Esophagus mucosa (tissue), 1 donor: ENCODE results near the gene RFPL1. TPM values are rescaled to one million over a fixed set of nuclear protein-coding genes. Genes with fewer than 3 reads are reported as not detected.
"Not testable (repeated sequence)": the region's sequence is repeated elsewhere in the genome, so short reads cannot be mapped to it uniquely, and the experiment has no call there.

ENCODE experiments used
- ATAC-seq: fragments of 200-7000 bp; cut with Tn5 transposase; one replicate; pipeline ENCODE4 v1.9.1; 2020
- total RNA-seq: library from RNA; stranded (reverse); gene quantifications from one replicate; pipeline ENCODE4 v1.2.4, GENCODE V29; 2023
- donor health status: DM: yes; HTN: yes; CAD: no.

The RFPL1 gene
- total RNA-seq = not detected

GRCh38 chr22:29438283-29438682 lies at the start of gene RFPL1:
RFPL1 (plus strand) TSS chr22:29438583.
- ATAC-seq = not testable (repeated sequence)

- ATAC-seq = peak; percentile 1
Observed at GRCh38 chr22:29388759-29389090, 49.7 kb upstream of the RFPL1 start.

DNA sequence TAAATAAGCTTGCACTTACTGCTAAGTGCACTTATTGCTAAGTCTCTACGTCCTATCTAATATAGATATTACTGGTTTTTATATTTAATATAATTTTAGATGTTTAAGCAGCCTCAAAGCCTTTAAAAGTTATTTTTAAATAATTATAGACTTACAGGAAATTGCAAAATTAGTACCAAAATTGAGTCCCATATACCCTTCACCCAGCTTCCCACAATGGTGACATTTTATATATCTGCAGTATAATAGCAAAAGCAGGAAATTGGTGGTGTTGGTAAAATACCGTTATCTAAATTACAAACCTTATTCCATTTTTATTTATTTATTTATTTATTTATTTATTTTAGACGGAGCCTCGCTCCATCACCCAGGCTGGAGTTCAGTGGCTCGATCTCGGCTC lies 48.1 kb upstream of the RFPL1 start:
- no peak for ATAC-seq

DNA sequence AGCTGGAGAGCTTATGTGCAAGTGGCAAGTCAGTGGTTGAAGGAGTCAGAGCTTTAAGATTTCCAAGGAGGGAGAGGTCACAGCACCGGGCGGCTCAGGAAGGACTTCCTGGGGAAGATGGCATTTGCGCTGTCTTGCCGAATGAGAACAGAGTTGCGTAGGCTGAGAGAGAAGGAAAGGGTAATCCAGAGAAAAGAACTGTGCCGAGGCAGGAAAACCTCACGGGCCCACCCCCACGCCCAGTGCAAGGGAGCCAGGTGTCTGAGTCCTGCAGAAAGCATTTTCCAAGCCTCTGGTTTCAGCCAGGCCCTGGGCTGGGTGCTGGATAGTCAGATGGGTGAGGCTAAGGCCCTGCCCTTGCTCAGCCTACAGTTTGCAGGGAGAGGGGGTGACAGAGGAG lies 46.8 kb upstream of the RFPL1 start:
- ATAC-seq = no peak

GRCh38 chr22:29393019-29393608 lies 45.3 kb upstream of the RFPL1 start:
- no peak for ATAC-seq

GRCh38 chr22:29394931-29395581 lies 43.3 kb upstream of the RFPL1 start:
- peak; percentile 79 for ATAC-seq

- no peak for ATAC-seq
Observed at GRCh38 chr22:29396126-29396525, 42.3 kb upstream of the RFPL1 start.

- ATAC-seq = no peak
Observed at GRCh38 chr22:29397791-29398190, 40.6 kb upstream of the RFPL1 start.

GRCh38 chr22:29400576-29400975 lies 37.8 kb upstream of the RFPL1 start:
- no peak for ATAC-seq

- not testable (repeated sequence) for ATAC-seq
Observed at GRCh38 chr22:29401538-29401937, 36.8 kb upstream of the RFPL1 start.

DNA sequence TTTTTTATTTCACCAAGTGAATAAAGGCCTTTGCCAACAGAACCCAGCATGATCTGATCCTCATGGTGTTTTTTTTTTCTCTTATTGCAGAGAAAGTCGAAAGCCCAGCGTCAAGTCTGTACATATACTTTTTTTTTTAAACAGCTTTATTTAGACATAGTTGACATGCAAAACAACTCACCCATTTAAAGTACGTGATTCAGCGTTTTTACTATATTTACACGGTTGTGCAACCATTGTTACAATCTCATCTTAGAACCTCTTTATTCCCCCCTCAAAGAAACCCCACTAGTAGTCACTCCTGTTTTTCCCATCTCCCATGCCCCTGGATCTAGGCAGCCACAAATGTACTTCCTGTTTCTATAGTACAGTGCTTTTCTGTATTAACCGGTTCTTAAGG lies 29.4 kb upstream of the RFPL1 start:
- no peak for ATAC-seq

- not testable (repeated sequence) for ATAC-seq
Observed at GRCh38 chr22:29411569-29412211, 26.7 kb upstream of the RFPL1 start.

DNA sequence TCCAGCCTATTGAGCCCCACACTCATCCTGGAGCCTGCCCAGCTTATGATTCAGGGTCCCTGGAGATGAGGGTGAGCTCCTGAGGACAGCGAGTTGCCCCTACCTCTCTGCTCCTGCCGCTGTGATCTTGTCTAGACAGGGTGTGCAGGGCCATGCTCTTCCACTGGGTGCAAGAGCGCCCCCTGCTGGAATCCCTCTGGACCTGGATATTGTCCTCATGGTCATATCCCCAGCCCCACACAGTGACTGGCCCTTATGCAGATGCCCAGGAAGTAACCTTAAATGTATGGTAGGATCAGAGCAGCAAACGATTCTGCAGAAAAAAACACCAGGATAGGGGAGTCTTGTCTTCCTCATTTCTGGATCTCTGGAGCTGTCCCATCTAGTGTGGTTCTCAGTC lies 25.6 kb upstream of the RFPL1 start:
- peak; percentile 67 for ATAC-seq

GRCh38 chr22:29414951-29415591 lies 23.3 kb upstream of the RFPL1 start:
- peak; percentile 51 for ATAC-seq

GRCh38 chr22:29418704-29419103 lies 19.7 kb upstream of the RFPL1 start:
- not testable (repeated sequence) for ATAC-seq

DNA sequence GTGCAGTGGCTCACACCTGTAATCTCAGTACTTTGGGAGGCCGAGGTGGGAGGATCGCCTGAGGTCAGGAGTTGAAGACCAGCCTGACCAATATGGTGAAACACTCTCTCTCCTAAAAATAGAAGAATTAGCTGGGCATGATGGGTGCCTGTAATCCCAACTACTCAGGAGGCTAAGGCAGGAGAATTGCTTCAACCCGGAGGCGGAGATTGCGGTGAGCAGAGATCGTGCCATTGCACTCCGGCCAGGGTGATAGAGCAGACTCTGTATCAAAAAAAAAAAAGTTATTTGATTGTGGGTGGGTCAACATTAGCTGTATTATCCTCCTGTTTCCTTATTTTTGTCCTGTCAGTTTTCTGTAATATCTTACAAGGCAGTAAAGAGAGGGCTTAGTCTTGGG lies 11.9 kb upstream of the RFPL1 start:
- ATAC-seq = no peak

GRCh38 chr22:29427176-29427760 lies 11.1 kb upstream of the RFPL1 start:
- no peak for ATAC-seq

GRCh38 chr22:29431986-29432385 lies 6.4 kb upstream of the RFPL1 start:
- no peak for ATAC-seq

DNA sequence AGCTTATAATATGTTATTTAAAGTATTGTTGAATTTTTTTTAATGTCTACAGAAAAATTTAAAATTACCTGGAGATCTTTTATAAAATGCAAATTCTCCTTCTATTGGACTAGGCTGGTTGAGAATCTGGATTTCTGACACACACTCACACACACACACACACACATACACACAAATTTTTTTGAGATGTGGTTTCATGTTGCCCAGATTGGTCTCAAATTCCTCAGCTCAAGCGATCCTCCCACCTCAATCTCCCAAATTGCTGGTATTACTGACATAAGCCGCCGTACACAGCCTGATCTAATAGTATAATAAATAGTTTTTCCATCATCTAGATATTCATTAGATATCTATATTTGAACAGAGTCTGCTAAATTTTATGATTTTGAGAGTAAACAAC lies 4.5 kb upstream of the RFPL1 start:
- no peak for ATAC-seq

DNA sequence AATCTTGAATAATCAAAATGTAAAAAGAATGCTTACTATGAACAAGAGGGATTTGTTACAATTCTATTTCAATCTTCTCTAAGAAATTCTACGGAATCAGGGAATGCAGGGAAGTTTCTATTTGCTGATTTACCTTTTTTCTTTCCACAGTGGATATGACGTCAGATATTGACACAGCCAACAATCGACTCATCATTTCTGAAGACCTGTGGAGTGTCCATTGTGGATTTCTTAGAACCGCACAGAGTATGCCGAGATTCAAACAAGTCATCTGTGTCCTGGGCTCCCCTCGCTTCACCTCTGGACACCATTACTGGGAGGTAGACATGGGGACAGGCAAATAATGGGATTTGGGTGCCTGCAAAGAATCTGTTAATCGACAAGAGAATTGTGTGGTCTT lies 4.1 kb upstream of the RFPL1 start:
- no peak for ATAC-seq

DNA sequence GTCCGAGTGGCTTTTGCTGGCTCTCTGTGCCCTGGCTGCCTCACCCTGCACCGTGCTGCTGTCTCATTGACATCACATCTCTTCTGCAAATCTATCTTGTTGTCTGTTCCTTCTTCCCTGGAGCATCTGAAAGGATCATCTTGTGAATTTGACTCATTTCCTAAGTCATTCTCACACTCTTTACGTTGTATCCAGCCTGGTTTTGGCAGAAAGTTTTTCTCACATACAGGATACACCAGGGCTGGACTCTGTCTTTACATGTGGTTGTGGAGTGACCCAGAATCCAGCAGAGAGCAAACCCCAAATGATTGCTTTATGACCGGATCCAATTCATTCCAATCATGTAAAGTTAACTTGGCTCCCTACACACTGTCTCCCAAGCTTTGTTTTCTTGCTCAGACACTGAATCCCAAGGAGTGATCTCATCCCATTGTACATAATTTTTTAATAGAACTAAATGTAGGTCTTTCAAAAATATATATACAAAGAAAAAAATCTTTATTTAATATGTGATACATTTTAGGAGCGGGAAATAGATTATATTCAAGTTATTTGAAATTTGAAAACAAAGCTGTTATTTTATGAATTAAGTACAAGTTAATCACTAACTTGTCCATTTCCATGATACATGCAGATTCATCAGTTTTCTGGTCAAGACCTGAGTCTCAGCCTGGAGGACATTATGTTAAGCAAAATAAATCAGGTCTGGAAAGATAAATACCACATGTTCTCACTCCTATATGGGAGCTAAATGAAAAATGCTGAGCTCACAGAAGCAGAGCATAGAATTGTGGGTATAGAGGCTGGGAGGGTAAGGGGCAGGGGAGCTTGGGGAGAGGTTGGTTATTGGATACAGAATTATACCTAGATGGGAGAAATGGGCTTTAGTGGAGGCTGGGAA lies 2.9 kb upstream of the RFPL1 start:
- no peak for ATAC-seq

- no peak for ATAC-seq
Observed at GRCh38 chr22:29442976-29443375, 4.6 kb downstream of the RFPL1 start.
